DMS153 treated with DMSO at 0.1 percent for 48 hours (cell line): ENCODE data around the gene DLL4.
A peak's percentile ranks its signal among the peaks of the same experiment; 100 is the strongest.

Source experiments
- DNase-seq: peaks from one replicate; lab custom pipeline; 2025; ENCODE audit not compliant: unreplicated experiment; lab: John Stamatoyannopoulos, UW

DLL4 gene

GRCh38 chr15:40906091-40906990 is 22.8 kb upstream of the DLL4 start:
- peak; percentile 46 for DNase-seq

- no peak for DNase-seq
Measured at GRCh38 chr15:40906991-40907802, 21.9 kb upstream of the DLL4 start.

GRCh38 chr15:40908095-40908494 is 21.0 kb upstream of the DLL4 start:
- no peak for DNase-seq

GRCh38 chr15:40909662-40910630 is 19.2 kb upstream of the DLL4 start:
- no peak for DNase-seq

- no peak for DNase-seq
Measured at GRCh38 chr15:40911141-40911540, 18.0 kb upstream of the DLL4 start.

- DNase-seq = no peak
Measured at GRCh38 chr15:40911693-40912092, 17.4 kb upstream of the DLL4 start.

- DNase-seq = no peak
Measured at GRCh38 chr15:40912478-40912877, 16.7 kb upstream of the DLL4 start.

GRCh38 chr15:40914013-40914412 is 15.1 kb upstream of the DLL4 start:
- DNase-seq = no peak

- DNase-seq = no peak
Measured at GRCh38 chr15:40914486-40914885, 14.7 kb upstream of the DLL4 start.

- no peak for DNase-seq
Measured at GRCh38 chr15:40915116-40915661, 14.0 kb upstream of the DLL4 start.

- DNase-seq = no peak
Measured at GRCh38 chr15:40915679-40916078, 13.5 kb upstream of the DLL4 start.

GRCh38 chr15:40917585-40917984 is 11.6 kb upstream of the DLL4 start:
- no peak for DNase-seq

- no peak for DNase-seq
Measured at GRCh38 chr15:40918146-40918798, 10.9 kb upstream of the DLL4 start.

- no peak for DNase-seq
Measured at GRCh38 chr15:40918799-40919392, 10.2 kb upstream of the DLL4 start.

- no peak for DNase-seq
Measured at GRCh38 chr15:40921949-40922607, 7.1 kb upstream of the DLL4 start.

GRCh38 chr15:40922608-40923005 is 6.5 kb upstream of the DLL4 start:
- no peak for DNase-seq

GRCh38 chr15:40923551-40923950 is 5.6 kb upstream of the DLL4 start:
- DNase-seq = no peak

- no peak for DNase-seq
Measured at GRCh38 chr15:40925495-40925862, 3.7 kb upstream of the DLL4 start.
